ENCODE measurements around the gene CXCL17.

CXCL17 gene

GRCh38 chr19:42478765-42479311 is 36.1 kb upstream of the CXCL17 start:
- no peak for DNase-seq (ENCODE audit: low read depth in 1 of 2, low spot score in 1 of 2)
- no peak overlapping the region for H3K27ac ChIP-seq (replicated peaks)
- H3K27me3 ChIP-seq (ENCODE audit: insufficient read depth, poor library complexity, severe bottlenecking) = no peaks in the 10 kb centered on the region
- H3K4me3 ChIP-seq (replicated peaks; ENCODE audit: insufficient read depth, low read length) = no peak overlapping the region
- no peak for TF ChIP-seq CTCF (IDR thresholded peaks at IDR 0.05; ENCODE audit: insufficient read depth, low read length)
- no peak for TF ChIP-seq SPI1 (IDR thresholded peaks at IDR 0.05; ENCODE audit: borderline replicate concordance, low read depth)
- no peak for TF ChIP-seq POLR2AphosphoS5 (IDR thresholded peaks at IDR 0.05; ENCODE audit: low read depth)
- no peak for TF ChIP-seq REST (IDR thresholded peaks at IDR 0.05; ENCODE audit: insufficient replicate concordance, low read depth)
- no peak for TF ChIP-seq GABPA (IDR thresholded peaks at IDR 0.05; ENCODE audit: low read depth)

GRCh38 chr19:42477933-42478332 is 35.2 kb upstream of the CXCL17 start:
- no peak for DNase-seq (ENCODE audit: low read depth in 1 of 2, low spot score in 1 of 2)
- peaks cover under 1% of the 10 kb centered on the region for H3K27me3 ChIP-seq (ENCODE audit: insufficient read depth, poor library complexity, severe bottlenecking)
- no peak overlapping the region for H3K27ac ChIP-seq (replicated peaks)
- no peak overlapping the region for H3K4me3 ChIP-seq (replicated peaks; ENCODE audit: insufficient read depth, low read length)
- no peak for TF ChIP-seq CTCF (IDR thresholded peaks at IDR 0.05; ENCODE audit: insufficient read depth, low read length)
- TF ChIP-seq SPI1 (IDR thresholded peaks at IDR 0.05; ENCODE audit: borderline replicate concordance, low read depth) = no peak
- TF ChIP-seq GABPA (IDR thresholded peaks at IDR 0.05; ENCODE audit: low read depth) = no peak
- no peak for TF ChIP-seq REST (IDR thresholded peaks at IDR 0.05; ENCODE audit: insufficient replicate concordance, low read depth)
- no peak for TF ChIP-seq POLR2AphosphoS5 (IDR thresholded peaks at IDR 0.05; ENCODE audit: low read depth)

- no peak overlapping the region for H3K4me3 ChIP-seq (replicated peaks; ENCODE audit: insufficient read depth, low read length)
- H3K27me3 ChIP-seq (ENCODE audit: insufficient read depth, poor library complexity, severe bottlenecking) = peaks cover 3% of the 10 kb centered on the region
- DNase-seq (ENCODE audit: low read depth in 1 of 2, low spot score in 1 of 2) = no peak
- H3K27ac ChIP-seq (replicated peaks) = no peak overlapping the region
- TF ChIP-seq CTCF (IDR thresholded peaks at IDR 0.05; ENCODE audit: insufficient read depth, low read length) (no peak), GABPA (IDR thresholded peaks at IDR 0.05; ENCODE audit: low read depth) (no peak), POLR2AphosphoS5 (IDR thresholded peaks at IDR 0.05; ENCODE audit: low read depth) (no peak), REST (IDR thresholded peaks at IDR 0.05; ENCODE audit: insufficient replicate concordance, low read depth) (no peak), SPI1 (IDR thresholded peaks at IDR 0.05; ENCODE audit: borderline replicate concordance, low read depth) (no peak)
These were observed 34.4 kb upstream of the CXCL17 start for GRCh38 chr19:42477117-42477516.
